GM06990 (cell line): ENCODE data around the gene CLEC6A.

Experiments used
- DNase-seq: peaks from one replicate; pipeline ENCODE4 v3.0.0-alpha.2; 2011; ENCODE audit not compliant: insufficient read length; ENCODE audit errors: extremely low read depth
- H3K27me3 ChIP-seq: replicated peaks from 2 replicates; pipeline ENCODE4 v1.6.0; 2011; ENCODE audit warnings: low read length; ENCODE audit not compliant: control insufficient read depth, insufficient read depth
- H3K36me3 ChIP-seq: 2 replicates; pipeline ENCODE4 v1.5.1; 2011; ENCODE audit warnings: low read length; ENCODE audit not compliant: control insufficient read depth, insufficient read depth
- H3K4me3 ChIP-seq: replicated peaks from 2 replicates; pipeline ENCODE4 v1.5.1; 2011; ENCODE audit warnings: low read depth, mild to moderate bottlenecking, control low read depth, low read length
- CTCF ChIP-seq: IDR thresholded peaks from 2 replicates; pipeline ENCODE4 v1.5.1; 2011; ENCODE audit warnings: low read length, control low read depth, mild to moderate bottlenecking, inconsistent platforms; ENCODE audit not compliant: insufficient read depth, poor library complexity, severe bottlenecking

The CLEC6A gene

GRCh38 chr12:8465301-8465996 is 9.7 kb downstream of the CLEC6A start:
- no peak for TF ChIP-seq CTCF
- H3K4me3 ChIP-seq = no peak overlapping the region
- H3K36me3 ChIP-seq = no peaks in the 10 kb centered on the region
- DNase-seq = no peak
- no peaks in the 10 kb centered on the region for H3K27me3 ChIP-seq

GRCh38 chr12:8466241-8466640 is 10.5 kb downstream of the CLEC6A start:
- Histone ChIP-seq H3K4me3 (no peak overlapping the region), H3K36me3 (no peaks in the 10 kb centered on the region), H3K27me3 (no peaks in the 10 kb centered on the region)
- DNase-seq = no peak
- TF ChIP-seq CTCF = no peak

GRCh38 chr12:8471090-8471489 is 15.3 kb downstream of the CLEC6A start:
- DNase-seq = no peak
- Histone ChIP-seq H3K27me3 (no peaks in the 10 kb centered on the region), H3K36me3 (no peaks in the 10 kb centered on the region), H3K4me3 (no peak overlapping the region)
- no peak for TF ChIP-seq CTCF

- no peak for DNase-seq
- H3K36me3 ChIP-seq = no peaks in the 10 kb centered on the region
- no peak overlapping the region for H3K4me3 ChIP-seq
- no peak for TF ChIP-seq CTCF
- H3K27me3 ChIP-seq = no peaks in the 10 kb centered on the region
Measured at GRCh38 chr12:8475508-8476203, 19.9 kb downstream of the CLEC6A start.

GRCh38 chr12:8482571-8483061 is 26.9 kb downstream of the CLEC6A start:
- Histone ChIP-seq H3K36me3 (no peaks in the 10 kb centered on the region), H3K4me3 (no peak overlapping the region), H3K27me3 (no peaks in the 10 kb centered on the region; the same call in 1 of the 2 replicates)
- DNase-seq = no peak
- no peak for TF ChIP-seq CTCF
